ENCODE measurements around the gene LAMA5. TPM values are rescaled to one million over a fixed set of nuclear protein-coding genes. Genes with fewer than 3 reads are reported as not detected.

LAMA5 gene
- total RNA-seq, 2 donors from 2014 or later, result 131 to 183 TPM

GRCh38 chr20:62354811-62355341, 12.2 kb downstream of the LAMA5 start:
- intact Hi-C loops (cut with DNase I), result no loop called here
- no peak for DNase-seq (ENCODE audit: low spot score)

GRCh38 chr20:62354031-62354808, 12.9 kb downstream of the LAMA5 start:
- no peak for DNase-seq (ENCODE audit: low spot score)
- intact Hi-C loops (cut with DNase I), result no loop called here

DNA sequence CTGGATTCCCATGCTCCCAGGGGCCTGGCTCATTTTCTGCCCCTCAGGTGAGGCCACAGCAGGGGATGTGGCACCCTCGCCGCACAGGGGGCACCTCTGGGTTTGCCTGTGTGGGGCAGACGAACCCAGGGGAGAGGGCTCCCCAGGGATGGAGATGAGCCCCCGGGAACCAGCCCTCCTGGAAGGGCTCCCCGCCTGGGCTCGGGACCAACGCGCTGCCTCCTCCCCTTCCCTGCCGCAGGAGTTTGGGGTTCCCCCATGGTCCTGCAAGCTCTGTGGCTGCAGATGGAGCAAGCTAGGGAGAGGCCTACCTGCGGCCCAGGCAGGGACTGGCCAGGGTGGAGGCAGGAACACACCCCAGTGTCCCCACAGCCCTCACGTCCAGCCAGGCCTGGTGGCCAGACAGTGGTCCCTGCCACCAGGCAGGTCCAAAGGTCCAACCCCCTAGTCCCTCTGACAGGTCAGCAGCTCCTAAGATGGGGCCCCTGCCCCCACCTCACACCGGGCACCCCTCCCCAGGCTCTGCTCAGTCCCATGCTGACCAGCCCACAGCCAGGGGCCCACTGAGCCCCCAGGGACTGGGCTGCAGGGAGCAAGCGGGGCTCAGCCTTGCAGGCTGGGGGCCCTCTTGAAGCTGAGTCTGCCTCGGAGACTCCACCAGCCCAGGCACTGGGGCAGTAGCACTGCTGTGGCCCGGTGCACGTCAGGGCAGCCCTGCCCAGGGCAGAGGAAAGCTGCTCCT, 13.7 kb downstream of the LAMA5 start:
- no peak for DNase-seq (ENCODE audit: low spot score)
- intact Hi-C loops (cut with DNase I), result no loop called here

DNA sequence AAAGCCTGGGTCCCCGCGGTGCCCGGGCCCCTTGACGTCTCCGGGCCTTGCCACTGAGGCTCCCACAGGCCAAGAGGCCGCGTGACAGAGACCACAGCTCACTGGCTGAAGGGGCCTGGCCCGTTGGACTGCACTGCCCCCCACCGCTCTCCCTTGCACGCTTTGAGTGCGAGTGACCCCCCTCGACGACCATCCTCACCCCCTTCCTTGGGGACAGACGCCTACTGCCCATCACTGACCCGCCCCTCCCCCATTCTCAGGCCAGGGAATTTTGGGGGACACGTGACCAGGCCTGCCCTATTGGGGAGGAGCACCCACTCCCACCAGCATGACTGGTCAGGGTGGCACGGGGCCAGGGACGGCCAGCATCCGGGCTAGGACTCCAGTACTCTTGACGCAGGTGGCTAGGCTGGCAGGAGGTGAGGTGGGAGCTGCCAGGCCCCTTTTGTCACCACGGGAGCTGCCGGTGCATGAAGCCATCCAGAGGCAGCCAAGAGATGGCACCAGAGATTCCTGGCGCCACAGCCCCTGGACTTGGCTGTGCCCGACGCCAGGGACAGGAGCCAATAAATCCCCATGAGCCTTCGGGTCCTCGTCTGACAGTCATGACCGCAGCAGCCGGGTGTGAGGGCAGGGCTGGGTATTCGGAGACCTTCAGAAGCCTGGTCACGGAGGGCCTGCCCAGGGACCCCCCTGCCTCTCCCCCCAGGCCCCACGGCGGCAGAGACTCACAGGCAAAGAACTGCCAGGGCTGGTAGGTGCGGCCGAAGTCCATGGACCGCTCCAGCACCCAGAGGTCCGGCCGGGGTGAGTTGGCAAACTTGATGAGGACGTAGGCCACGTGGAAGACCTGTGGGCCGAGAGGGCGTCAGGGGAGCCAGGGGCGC, 14.5 kb downstream of the LAMA5 start:
- DNase-seq (ENCODE audit: low spot score), result no peak
- intact Hi-C loops (cut with DNase I), result no loop called here

GRCh38 chr20:62351469-62352401, 15.4 kb downstream of the LAMA5 start:
- intact Hi-C loops (cut with DNase I), result no loop called here
- DNase-seq (ENCODE audit: low spot score), result no peak

GRCh38 chr20:62350629-62351422, 16.3 kb downstream of the LAMA5 start:
- no peak for DNase-seq (ENCODE audit: low spot score)
- intact Hi-C loops (cut with DNase I), result no loop called here

DNA sequence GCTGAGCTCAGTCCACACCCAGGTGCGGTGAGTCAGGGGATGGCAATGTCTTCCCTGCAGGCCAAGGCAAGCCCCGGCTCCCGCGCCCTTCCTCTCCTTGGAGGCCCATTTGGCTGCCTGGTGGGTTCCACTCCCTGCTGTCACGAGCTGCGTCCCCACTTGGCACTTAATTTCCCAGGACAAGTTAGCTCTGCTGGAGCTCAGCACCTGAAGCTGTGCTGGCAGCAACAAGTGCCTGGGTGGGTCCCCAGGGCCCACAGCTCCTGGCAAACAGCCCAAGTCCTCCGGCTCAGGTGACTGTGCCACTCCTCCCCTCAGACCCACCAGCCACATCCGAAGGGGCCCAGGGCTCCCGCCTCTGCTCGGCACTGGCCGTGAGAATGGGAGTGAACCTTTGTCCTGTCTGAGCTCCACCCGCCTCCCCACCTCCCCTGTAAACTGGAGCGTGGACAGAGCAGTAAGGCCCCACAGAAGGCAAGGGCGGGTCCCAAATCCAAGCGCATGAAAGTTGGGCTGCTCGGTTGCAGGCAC, 16.9 kb downstream of the LAMA5 start:
- intact Hi-C loops (cut with DNase I), result no loop called here
- DNase-seq (ENCODE audit: low spot score), result no peak

GRCh38 chr20:62349556-62350097, 17.5 kb downstream of the LAMA5 start:
- intact Hi-C loops (cut with DNase I), result loop anchor here in 1 of 2 donors (5.0 kb wide), 1 partner anchor 33 kb away; no protein-coding TSS in a partner anchor

GRCh38 chr20:62348604-62349003, 18.5 kb downstream of the LAMA5 start:
- intact Hi-C loops (cut with DNase I), result loop anchor here in 1 of 2 donors (5.0 kb wide), 1 partner anchor 34 kb away; no protein-coding TSS in a partner anchor
- no peak for DNase-seq (ENCODE audit: low spot score)

More at GRCh38 chr20:62349556-62350097, 17.5 kb downstream of the LAMA5 start:
- no peak for DNase-seq (ENCODE audit: low spot score)

- DNase-seq (ENCODE audit: low spot score), result no peak
- intact Hi-C loops (cut with DNase I), result loop anchor here in 1 of 2 donors (5.0 kb wide), 1 partner anchor 35 kb away; no protein-coding TSS in a partner anchor
These were observed 19.7 kb downstream of the LAMA5 start for GRCh38 chr20:62347445-62347844.

DNA sequence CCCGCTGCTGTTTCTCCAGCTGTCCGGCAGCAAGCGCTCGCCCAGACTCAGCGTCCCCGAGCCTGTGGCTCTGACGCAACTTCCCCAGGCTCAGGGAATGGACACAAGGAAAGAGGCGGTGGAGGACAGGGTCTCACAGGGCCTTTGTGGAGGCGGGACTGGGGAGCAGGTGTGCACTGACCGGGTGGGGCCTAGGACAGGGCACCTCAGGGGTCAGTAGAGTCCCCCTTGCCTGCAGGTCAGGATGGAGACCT, 20.0 kb downstream of the LAMA5 start:
- intact Hi-C loops (cut with DNase I), result loop anchor here in 1 of 2 donors (5.0 kb wide), 1 partner anchor 35 kb away; no protein-coding TSS in a partner anchor
- DNase-seq (ENCODE audit: low spot score), result no peak

DNA sequence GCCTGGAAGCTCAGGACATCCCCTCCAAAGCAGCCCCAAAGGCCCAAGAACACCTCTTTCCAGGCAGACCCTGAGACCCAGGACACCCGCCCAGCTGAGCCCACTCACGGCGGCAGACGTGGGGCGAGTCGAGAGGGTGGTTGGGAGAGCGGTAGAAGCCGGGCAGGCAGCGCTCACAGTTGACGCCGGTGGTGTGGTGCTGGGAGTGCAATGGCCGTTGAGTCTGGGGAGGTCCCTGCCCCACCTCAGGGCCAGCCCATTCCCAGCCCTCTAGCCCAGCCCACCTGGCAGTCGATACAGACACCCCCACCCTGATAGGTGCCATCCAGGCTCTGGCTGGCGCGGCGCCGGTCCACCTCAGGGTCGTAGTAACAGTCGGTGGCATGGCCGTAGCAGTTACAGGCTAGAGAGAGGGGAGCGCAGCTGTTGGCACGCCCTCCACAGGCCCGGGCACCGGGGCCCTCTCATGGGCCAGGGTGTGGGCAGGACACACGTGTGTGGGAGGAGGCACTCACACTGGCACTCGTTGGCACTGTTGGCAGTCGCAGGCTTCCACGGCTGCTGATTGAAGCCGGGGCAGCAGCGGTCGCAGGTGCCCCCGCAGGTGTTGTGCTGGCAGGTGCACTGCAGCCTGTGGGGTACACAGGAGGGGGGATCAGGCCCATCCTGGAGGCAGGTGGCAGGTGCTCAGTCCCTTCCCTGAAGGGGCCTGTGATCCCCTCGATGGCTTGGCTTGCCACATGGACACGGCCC, 20.5 kb downstream of the LAMA5 start:
- intact Hi-C loops (cut with DNase I), result loop anchor here in 1 of 2 donors (5.0 kb wide), 1 partner anchor 36 kb away; no protein-coding TSS in a partner anchor
- no peak for DNase-seq (ENCODE audit: low spot score)

GRCh38 chr20:62345681-62346370, 21.3 kb downstream of the LAMA5 start:
- DNase-seq (ENCODE audit: low spot score), result no peak
- intact Hi-C loops (cut with DNase I), result loop anchor here in 1 of 2 donors (5.0 kb wide), 1 partner anchor 36 kb away; no protein-coding TSS in a partner anchor

GRCh38 chr20:62344782-62345181, 22.3 kb downstream of the LAMA5 start:
- intact Hi-C loops (cut with DNase I), result loop anchor here in 1 of 2 donors (5.0 kb wide), 1 partner anchor 38 kb away; no protein-coding TSS in a partner anchor
- no peak for DNase-seq (ENCODE audit: low spot score)

DNA sequence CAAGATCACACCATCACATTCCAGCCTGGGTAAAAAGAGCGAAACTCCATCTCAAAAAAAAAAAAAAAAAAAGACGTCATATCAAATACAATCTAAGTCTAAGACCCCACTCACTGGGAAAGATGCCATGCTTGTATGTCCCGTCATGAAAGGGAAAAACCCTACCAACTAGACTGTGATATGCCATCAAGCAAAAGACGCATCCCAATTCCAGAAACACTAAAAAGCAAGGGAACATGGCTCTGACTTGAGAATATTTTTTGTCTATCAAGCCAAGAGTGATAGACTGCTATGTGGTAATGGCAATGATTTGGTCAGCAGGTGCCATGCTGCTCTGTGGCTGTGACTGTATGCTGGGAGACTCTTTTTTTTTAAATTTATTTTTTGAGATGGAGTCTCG, 23.0 kb downstream of the LAMA5 start:
- intact Hi-C loops (cut with DNase I), result no loop called here

DNA sequence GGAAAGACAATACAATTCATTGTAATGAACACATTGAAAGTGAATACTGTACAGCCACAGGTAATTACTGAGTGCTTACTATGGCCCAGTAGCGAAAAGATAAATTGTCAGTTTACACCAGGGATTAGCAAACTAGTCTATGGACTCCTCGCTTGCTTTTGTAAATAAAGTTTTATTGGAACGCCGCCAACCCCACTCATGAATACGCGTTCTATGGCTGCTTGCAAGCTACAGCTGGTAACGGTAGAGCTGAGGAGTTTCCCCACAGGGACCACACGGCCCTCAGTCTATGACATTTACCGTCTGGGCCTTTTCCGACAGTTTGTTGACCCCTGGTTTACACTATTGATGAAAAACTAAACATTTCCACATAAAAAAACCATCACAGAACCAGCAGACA, 24.2 kb downstream of the LAMA5 start:
- intact Hi-C loops (cut with DNase I), result no loop called here
- no peak for DNase-seq (ENCODE audit: low spot score)

More for the DNA sequence above, 23.0 kb downstream of the LAMA5 start:
- no peak for DNase-seq (ENCODE audit: low spot score)

Measured in posterior vena cava (tissue), 2 donors.